Measurements from ENCODE around the gene METAP1.
"Not testable (repeated sequence)": the region's sequence is repeated elsewhere in the genome, so short reads cannot be mapped to it uniquely, and the experiment has no call there.

METAP1 gene

GRCh38 chr4:98995183-98996055 is at the start of gene METAP1:
METAP1 (plus strand) TSS chr4:98995721; CDS start chr4:98995754, 33 bp downstream.
- peak; percentile 93 for DNase-seq (ENCODE audit: low read depth)

DNA sequence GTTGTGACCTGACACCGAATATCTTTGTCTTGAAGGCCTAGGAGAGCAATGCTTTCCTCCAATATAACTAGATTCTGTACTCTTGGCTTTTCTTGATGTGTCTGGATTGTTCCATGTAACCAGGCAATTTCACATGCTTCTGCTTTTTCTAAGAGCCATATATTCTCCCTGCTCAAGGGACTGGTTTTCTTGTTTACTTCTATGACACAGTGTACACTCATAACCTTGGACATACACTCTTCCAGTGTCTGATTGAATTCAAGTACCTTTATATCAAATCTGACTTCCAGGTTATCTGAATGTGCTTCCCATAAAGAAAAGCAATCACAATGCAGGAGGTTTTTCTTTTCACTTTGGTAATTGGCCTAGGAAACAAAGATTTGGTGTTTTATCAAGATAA is 49.2 kb upstream of the METAP1 start:
- DNase-seq (ENCODE audit: low read depth): no peak

DNA sequence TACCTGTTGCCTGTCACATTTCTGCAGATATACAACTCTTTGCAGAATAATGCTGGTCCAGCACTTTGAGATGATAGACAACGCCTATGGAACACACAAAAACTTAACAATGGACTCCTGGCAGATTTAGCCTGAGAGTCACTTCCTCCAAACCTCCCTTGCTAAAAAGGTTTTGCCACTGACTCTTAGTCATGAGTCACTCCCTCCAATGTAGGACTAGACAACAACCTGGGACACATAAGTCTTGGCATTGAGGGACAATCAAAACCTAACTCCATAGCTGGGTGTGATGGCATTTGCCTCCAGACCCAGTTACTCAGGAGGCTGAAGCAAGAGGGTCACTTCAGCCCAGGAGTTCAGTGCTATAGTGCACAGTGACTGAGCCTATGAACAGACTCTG is 44.6 kb upstream of the METAP1 start:
- DNase-seq (ENCODE audit: low read depth): no peak

DNA sequence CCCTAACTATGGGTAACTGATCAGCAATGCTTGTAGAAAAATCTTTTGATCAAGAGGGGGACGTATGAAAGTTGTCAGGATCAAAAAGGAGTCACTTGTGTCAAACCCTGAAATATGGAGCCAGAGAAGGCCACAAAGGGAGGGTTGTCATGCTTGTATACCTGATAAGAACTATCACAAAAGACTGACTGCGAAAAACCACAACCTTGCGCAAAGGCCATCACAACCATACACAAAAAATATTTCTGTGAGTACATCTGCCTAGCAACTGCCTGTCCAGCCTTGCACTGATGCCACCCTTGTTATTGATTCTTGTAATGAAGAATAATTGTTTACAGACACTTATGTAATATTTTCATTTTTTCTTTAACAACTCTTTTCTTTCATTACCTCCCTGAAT is 43.8 kb upstream of the METAP1 start:
- DNase-seq (ENCODE audit: low read depth): no peak

GRCh38 chr4:98955229-98955628 is 40.3 kb upstream of the METAP1 start:
- DNase-seq (ENCODE audit: low read depth): no peak

- DNase-seq (ENCODE audit: low read depth): no peak
These were observed 37.5 kb upstream of the METAP1 start for GRCh38 chr4:98958065-98958464.

GRCh38 chr4:98959411-98959810 is 36.1 kb upstream of the METAP1 start:
- DNase-seq (ENCODE audit: low read depth): no peak

- no peak for DNase-seq (ENCODE audit: low read depth)
These were observed 33.8 kb upstream of the METAP1 start for GRCh38 chr4:98961770-98962169.

GRCh38 chr4:98963538-98964433 is 31.7 kb upstream of the METAP1 start:
- no peak for DNase-seq (ENCODE audit: low read depth)

GRCh38 chr4:98966926-98967325 is 28.6 kb upstream of the METAP1 start:
- DNase-seq (ENCODE audit: low read depth): no peak

DNA sequence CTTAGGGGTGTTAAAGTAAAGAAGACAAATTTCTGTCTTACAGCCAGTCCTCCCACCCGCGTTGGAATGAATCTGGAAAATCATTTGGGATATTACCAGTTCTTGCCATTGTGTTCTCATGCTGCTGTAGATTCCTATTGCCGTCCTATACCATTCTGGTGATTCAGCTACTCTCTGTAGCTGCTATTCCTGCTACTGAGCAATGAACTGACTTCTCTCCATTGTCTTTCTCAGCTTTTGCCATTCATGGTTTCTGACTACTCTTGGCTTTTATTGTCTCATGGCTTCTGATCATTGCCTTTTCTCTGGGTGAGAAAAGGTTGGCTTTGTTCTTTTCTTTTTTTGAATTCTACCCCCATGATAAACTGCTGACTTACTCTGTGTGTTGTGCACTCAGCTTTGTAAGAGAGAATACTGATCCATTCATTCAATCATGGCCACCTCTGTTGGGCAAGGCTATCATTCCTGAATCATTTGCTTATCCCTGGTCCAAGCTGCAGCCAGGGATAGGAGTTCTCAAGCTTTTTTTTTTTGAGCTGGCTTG is 27.7 kb upstream of the METAP1 start:
- no peak for DNase-seq (ENCODE audit: low read depth)

GRCh38 chr4:98969878-98970785 is 25.4 kb upstream of the METAP1 start:
- no peak for DNase-seq (ENCODE audit: low read depth)

DNA sequence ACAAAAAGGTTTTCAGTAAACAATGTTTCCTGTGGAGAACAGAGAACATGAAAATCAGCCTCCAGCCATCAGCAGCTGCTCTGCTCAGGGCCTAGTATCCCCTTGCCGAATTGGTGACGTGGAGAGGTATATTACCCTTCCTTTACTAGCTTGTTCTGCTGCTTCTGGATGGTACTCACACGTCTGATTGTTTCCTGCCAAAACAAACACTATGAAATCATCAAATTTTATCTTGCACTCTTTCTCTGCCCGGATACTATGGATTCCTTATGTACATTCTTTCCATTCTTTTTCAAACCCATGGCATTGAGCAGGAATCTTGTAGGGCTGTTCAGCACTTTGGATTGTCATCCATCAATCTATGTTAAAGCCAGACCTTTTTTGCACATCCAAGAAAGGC is 18.8 kb upstream of the METAP1 start:
- DNase-seq (ENCODE audit: low read depth): no peak

DNA sequence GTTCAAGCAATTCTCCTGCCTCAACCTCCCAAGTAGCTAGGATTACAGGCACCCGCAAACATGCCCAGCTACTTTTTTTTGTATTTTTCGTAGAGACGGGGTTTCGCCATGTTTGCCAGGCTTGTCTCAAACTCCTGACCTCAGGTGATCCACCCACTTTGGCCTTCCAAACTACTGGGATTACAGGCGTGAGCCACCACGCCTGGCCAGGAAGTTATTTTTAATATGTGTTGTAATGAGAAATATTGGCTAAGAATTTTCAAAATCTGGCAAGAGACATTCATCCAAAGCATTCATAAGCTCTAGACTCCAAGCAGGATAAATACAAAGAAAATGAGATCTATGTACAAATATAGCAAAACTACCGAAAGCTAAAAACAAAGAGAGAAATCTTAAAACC is 18.0 kb upstream of the METAP1 start:
- no peak for DNase-seq (ENCODE audit: low read depth)

GRCh38 chr4:98987720-98988119 is 7.8 kb upstream of the METAP1 start:
- no peak for DNase-seq (ENCODE audit: low read depth)

DNA sequence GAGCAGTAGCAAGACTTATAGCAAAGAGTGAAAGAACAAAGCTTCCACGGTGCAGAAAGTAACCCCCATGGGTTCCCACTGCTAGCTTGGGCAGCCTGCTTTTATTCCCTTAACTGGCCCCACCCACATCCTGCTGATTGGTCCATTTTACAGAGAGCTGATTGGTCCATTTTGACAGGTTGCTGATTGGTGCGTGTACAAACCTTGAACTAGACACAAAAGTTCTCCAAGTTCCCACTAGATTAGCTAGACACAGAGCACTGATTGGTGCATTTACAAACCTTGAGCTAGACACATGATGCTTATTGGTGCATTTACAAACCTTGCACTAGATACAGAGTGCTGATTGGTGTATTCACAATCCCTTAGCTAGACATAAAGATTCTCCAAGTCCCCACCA is 2.7 kb upstream of the METAP1 start:
- DNase-seq (ENCODE audit: low read depth): not testable (repeated sequence)

- no peak for DNase-seq (ENCODE audit: low read depth)
These were observed 2.0 kb upstream of the METAP1 start for GRCh38 chr4:98993419-98994071.

DNA sequence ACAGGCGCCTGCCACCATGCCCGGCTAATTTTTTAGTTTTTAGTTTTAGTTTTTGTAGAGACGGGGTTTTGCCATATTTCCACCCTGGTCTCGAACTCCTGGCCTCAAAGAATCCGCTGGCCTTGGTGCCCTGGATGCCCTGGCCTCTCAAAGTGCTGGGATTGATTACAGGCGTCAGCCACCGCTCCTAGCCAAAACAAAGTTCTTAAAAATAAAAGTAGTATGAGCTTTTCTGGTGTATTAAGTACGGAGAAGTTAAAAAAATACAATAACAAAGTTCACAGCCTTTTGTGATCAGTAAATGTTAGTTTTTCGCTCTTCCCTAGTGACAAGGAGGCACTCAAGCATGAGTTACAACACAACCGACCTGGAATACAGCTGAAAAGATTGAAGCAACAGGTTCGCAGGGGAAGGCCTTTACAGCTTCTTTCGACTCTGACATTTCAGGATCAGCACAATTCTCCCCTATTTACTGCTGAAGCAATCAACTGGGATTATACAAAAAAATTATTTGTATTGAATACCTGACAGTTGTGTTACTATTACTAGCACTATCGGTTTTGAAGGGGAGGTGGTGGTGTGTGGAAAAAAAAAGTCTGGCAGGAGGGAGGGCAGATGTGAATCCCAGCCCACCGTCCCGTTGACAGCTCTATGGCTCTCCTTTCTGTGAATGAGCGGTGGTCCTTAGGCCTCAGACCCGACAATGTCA is 893 bp upstream of the METAP1 start:
- DNase-seq (ENCODE audit: low read depth): no peak

- peak; percentile 6 for DNase-seq (ENCODE audit: low read depth)
These were observed 689 bp downstream of the METAP1 start for GRCh38 chr4:98996056-98996764.

DNA sequence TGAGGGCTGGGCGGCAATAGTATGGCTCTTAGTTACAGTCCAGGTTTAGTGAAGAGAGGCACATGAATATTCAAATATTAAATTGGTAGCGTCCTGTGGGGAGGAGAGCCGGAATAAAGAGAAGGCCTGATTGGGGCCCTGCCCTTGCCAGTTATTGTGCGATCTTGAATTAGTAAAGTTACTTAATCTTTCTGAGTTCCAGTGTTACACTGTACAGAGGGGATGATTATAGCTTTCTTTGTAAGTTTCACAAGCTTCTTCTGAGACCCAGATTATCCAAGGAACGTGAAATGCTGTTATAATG is 1.2 kb downstream of the METAP1 start:
- DNase-seq (ENCODE audit: low read depth): no peak

Measured in activated T-cell treated with anti-CD3 and anti-CD28 coated beads for 1 hour (primary cell).